Stomach smooth muscle (tissue), 2 donors: Measurements from ENCODE around the gene PDK1.

Experiments
- H3K27ac ChIP-seq: one replicate; pipeline ENCODE4 v1.7.0; 2013; ENCODE audit warnings: mild to moderate bottlenecking, low read length, inconsistent platforms
- H3K27me3 ChIP-seq, 2 donors: one replicate each; pipeline ENCODE4 v1.7.0; 2013; ENCODE audit warnings: low read length in 2 of 2; ENCODE audit not compliant: insufficient read depth in 2 of 2, control insufficient read depth in 1 of 2
- H3K36me3 ChIP-seq, 2 donors: one replicate each; pipeline ENCODE4 v1.7.0; 2013; ENCODE audit warnings: low read length in 2 of 2; ENCODE audit not compliant: control insufficient read depth in 2 of 2, insufficient read depth in 2 of 2
- H3K4me1 ChIP-seq: one replicate; pipeline ENCODE4 v1.7.0; 2013; ENCODE audit warnings: low read length; ENCODE audit not compliant: control insufficient read depth, insufficient read depth
- H3K4me3 ChIP-seq, 2 donors: one replicate each; pipeline ENCODE4 v1.7.0; 2013; ENCODE audit warnings: low read length in 2 of 2
- H3K9ac ChIP-seq, 2 donors: one replicate each; pipeline ENCODE4 v1.7.0; 2013; ENCODE audit warnings: low read length in 2 of 2, mild to moderate bottlenecking in 1 of 2
- H3K9me3 ChIP-seq, 2 donors: one replicate each; pipeline ENCODE4 v1.7.0; 2013; ENCODE audit warnings: low read length in 2 of 2; ENCODE audit not compliant: control insufficient read depth in 2 of 2
- donor health status: healthy.
- donor health status: Pancreatic carcinoma.

Gene PDK1

GRCh38 chr2:172614932-172615331 is 59.0 kb downstream of the PDK1 start:
- no peaks in the 10 kb centered on the region for H3K9me3 ChIP-seq
- H3K36me3 ChIP-seq: peaks cover 0 to 2% of the 10 kb centered on the region in 2 donors
- H3K9ac ChIP-seq: no peak overlapping the region
- H3K27me3 ChIP-seq: no peaks in the 10 kb centered on the region
- no peak overlapping the region for H3K27ac ChIP-seq
- no peak overlapping the region for H3K4me3 ChIP-seq
- peaks cover 4% of the 10 kb centered on the region for H3K4me1 ChIP-seq

DNA sequence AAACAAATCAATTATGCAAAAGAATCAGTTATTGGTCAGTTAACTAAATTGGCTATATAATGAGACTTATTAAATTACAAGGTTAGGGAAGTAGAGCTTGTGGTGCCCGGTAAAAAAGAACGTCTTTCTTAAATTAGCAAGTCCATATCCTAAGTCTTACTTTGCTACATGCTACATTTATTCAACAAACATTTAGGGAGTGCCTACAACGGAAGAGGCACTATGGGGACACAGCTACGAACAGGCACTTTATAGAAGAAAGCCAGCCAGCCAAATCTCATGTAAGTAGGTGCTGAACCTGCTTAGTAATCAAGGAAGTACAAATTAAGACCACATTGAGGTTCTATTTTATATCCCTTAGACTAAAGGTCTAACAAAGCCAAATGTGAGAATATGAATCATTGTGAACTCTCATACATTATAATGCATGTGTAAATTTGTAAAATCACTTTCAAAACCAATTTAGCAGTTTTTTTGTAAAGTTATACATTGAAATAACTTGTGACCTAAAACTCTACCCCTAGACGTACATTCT is 59.9 kb downstream of the PDK1 start:
- peaks cover 0 to 2% of the 10 kb centered on the region in 2 donors for H3K36me3 ChIP-seq

GRCh38 chr2:172617115-172617514 is 61.2 kb downstream of the PDK1 start:
- no peak overlapping the region for H3K4me3 ChIP-seq
- no peaks in the 10 kb centered on the region for H3K9me3 ChIP-seq
- H3K36me3 ChIP-seq: peaks cover 0 to 2% of the 10 kb centered on the region in 2 donors
- no peak overlapping the region for H3K27ac ChIP-seq
- H3K27me3 ChIP-seq: no peaks in the 10 kb centered on the region
- H3K9ac ChIP-seq: no peak overlapping the region
- H3K4me1 ChIP-seq: peaks cover 4% of the 10 kb centered on the region

More for the DNA sequence above, 59.9 kb downstream of the PDK1 start:
- no peaks in the 10 kb centered on the region for H3K27me3 ChIP-seq
- no peaks in the 10 kb centered on the region for H3K9me3 ChIP-seq
- H3K4me3 ChIP-seq: no peak overlapping the region
- H3K9ac ChIP-seq: no peak overlapping the region
- no peak overlapping the region for H3K27ac ChIP-seq
- H3K4me1 ChIP-seq: peaks cover 4% of the 10 kb centered on the region

DNA sequence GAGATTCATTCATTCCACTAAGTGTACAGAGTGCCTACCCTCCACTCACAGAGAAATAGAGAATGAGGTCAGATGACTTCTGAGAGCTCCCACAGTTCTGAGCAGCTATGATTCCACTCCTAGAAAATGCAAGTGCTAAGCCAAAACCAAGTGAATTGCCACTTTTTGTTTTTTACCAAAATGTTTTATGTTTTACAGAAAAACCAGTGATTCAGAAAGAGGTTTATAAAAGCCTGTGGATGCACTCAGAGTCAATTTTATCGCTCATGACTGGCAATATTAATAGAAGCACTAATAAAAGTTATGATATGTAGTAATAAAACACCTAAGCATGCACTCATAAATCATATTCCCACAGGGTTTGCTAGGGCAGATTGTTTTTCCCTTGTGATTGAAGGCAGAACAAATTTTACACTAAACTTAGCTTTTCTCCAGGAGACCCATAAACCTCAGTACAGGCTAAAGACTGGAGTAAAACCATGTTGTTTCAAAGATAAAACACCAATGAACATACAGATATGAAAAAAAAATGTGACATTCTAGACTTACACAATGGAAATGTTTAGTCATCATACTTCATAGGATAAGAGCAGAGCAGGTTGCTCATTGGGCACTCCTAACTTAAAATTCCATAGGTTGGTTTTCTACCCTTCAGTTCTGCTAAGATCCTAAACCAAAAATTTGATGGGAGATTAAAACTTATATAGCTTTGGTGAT is 67.5 kb downstream of the PDK1 start:
- H3K4me1 ChIP-seq: no peaks in the 10 kb centered on the region

GRCh38 chr2:172624996-172625395 is 69.1 kb downstream of the PDK1 start:
- Histone ChIP-seq H3K27ac (no peak overlapping the region), H3K4me3 (no peak overlapping the region), H3K36me3 (peaks cover 0 to 2% of the 10 kb centered on the region in 2 donors), H3K27me3 (no peaks in the 10 kb centered on the region), H3K4me1 (no peaks in the 10 kb centered on the region), H3K9me3 (no peaks in the 10 kb centered on the region), H3K9ac (no peak overlapping the region)

More for the DNA sequence above, 67.5 kb downstream of the PDK1 start:
- no peaks in the 10 kb centered on the region for H3K36me3 ChIP-seq
- no peak overlapping the region for H3K27ac ChIP-seq
- no peaks in the 10 kb centered on the region for H3K27me3 ChIP-seq
- no peak overlapping the region for H3K9ac ChIP-seq
- H3K4me3 ChIP-seq: no peak overlapping the region
- no peaks in the 10 kb centered on the region for H3K9me3 ChIP-seq

DNA sequence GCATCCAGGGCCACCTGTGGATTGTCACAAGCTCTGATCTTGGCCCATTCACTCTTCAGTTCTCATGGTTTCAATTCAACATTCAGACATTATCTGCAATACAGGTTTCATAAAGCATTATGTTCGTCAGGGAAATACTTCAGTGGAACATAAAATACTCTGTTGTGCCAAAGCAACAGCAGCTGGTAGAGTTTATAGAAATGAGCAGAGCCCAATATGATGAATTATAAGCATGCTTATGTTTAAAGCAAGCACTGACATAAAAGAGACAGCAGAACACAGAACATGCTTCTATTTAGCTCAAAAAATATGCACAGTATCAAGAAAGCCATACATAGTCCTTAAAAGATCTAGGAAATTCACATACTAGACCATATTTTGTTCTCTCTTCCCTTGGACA is 71.3 kb downstream of the PDK1 start:
- Histone ChIP-seq H3K9me3 (no peaks in the 10 kb centered on the region), H3K4me3 (no peak overlapping the region), H3K27me3 (no peaks in the 10 kb centered on the region), H3K4me1 (no peaks in the 10 kb centered on the region), H3K36me3 (peaks cover 0 to 2% of the 10 kb centered on the region in 2 donors), H3K27ac (no peak overlapping the region), H3K9ac (no peak overlapping the region)

DNA sequence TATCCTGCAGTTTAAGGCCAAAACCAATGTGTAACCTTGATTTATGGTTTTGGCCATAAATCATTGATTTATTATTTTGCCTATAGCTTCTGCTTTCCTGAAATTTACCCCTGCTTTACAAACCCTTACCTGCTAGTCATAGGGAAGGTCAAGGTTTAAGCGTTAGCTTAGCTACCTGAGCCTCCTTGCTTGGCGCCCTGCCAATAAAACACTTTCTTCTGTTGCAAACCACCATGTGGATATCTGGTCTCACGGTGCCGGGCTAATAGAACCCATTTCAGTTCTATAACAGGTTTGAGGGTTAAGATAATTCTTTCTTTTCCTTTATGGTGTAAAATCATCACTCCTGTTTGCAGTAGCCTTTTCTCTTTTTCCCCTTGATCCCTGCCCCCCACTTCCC is 72.2 kb downstream of the PDK1 start:
- H3K36me3 ChIP-seq: peaks cover 0 to 2% of the 10 kb centered on the region in 2 donors
- no peak overlapping the region for H3K27ac ChIP-seq
- no peaks in the 10 kb centered on the region for H3K4me1 ChIP-seq
- H3K9ac ChIP-seq: no peak overlapping the region
- H3K9me3 ChIP-seq: no peaks in the 10 kb centered on the region
- no peak overlapping the region for H3K4me3 ChIP-seq
- no peaks in the 10 kb centered on the region for H3K27me3 ChIP-seq

DNA sequence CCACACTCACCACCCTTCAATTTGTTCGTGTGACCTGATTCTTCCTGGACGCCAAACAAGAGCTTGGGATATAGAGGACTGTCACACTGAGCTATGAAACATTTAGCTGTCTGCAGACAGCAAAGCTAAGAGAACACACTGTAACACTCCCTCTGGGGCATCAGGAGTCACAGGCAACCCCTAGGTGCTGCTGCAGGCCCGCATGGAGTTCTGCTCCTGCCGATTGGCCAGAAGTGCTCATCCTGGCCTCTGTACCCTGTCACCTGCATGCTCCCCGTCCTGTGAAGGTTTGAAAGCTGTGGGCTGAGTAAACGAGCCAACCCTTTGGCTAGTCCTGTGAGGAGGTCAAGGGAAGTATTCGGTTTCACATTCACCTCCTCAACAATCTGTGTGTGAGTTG is 73.7 kb downstream of the PDK1 start:
- no peaks in the 10 kb centered on the region for H3K4me1 ChIP-seq
- no peaks in the 10 kb centered on the region for H3K9me3 ChIP-seq
- no peak overlapping the region for H3K27ac ChIP-seq
- H3K36me3 ChIP-seq: peaks cover 0 to 2% of the 10 kb centered on the region in 2 donors
- no peaks in the 10 kb centered on the region for H3K27me3 ChIP-seq
- H3K9ac ChIP-seq: no peak overlapping the region
- H3K4me3 ChIP-seq: no peak overlapping the region

GRCh38 chr2:172630181-172630580 is 74.3 kb downstream of the PDK1 start:
- Histone ChIP-seq H3K4me1 (no peaks in the 10 kb centered on the region), H3K9me3 (no peaks in the 10 kb centered on the region), H3K27ac (no peak overlapping the region), H3K36me3 (peaks cover 0 to 2% of the 10 kb centered on the region in 2 donors), H3K27me3 (no peaks in the 10 kb centered on the region), H3K9ac (no peak overlapping the region), H3K4me3 (no peak overlapping the region)

- peaks cover 0 to 1% of the 10 kb centered on the region in 2 donors for H3K36me3 ChIP-seq
- H3K4me3 ChIP-seq: no peak overlapping the region
- no peaks in the 10 kb centered on the region for H3K27me3 ChIP-seq
- no peak overlapping the region for H3K27ac ChIP-seq
- H3K9ac ChIP-seq: no peak overlapping the region
- no peaks in the 10 kb centered on the region for H3K9me3 ChIP-seq
- no peaks in the 10 kb centered on the region for H3K4me1 ChIP-seq
Observed at GRCh38 chr2:172634477-172634876, 78.6 kb downstream of the PDK1 start.

DNA sequence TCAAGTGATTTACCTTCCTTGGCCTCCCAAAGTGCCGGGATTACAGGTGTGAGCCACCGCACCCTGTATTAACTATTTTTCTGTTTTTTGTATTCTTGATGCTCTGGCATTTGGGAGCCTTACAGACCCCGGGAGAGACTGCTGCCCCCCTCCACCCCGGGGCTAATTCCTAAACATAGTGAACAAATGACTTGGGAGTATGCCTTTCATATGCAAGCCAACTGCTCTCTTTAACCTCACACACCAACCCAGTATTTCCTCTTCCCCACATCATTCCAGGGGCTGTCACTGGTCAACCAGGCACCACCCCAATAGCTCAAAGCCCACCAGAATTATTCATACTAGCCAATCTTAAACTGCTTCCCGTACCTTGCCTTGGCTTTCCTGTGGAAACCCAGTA is 79.7 kb downstream of the PDK1 start:
- Histone ChIP-seq H3K36me3 (no peaks in the 10 kb centered on the region), H3K27me3 (no peaks in the 10 kb centered on the region), H3K27ac (no peak overlapping the region), H3K9ac (no peak overlapping the region), H3K9me3 (no peaks in the 10 kb centered on the region), H3K4me1 (no peaks in the 10 kb centered on the region), H3K4me3 (no peak overlapping the region)
